Superior temporal gyrus (tissue), 1 donor: ENCODE data around the gene SPEF2.
"Not testable (repeated sequence)": the region's sequence is repeated elsewhere in the genome, so short reads cannot be mapped to it uniquely, and the experiment has no call there.

ENCODE experiments used
- DNase-seq: peaks from one replicate; pipeline ENCODE4 v3.0.0-alpha.2; 2016; ENCODE audit errors: extremely low spot score

SPEF2 gene

DNA sequence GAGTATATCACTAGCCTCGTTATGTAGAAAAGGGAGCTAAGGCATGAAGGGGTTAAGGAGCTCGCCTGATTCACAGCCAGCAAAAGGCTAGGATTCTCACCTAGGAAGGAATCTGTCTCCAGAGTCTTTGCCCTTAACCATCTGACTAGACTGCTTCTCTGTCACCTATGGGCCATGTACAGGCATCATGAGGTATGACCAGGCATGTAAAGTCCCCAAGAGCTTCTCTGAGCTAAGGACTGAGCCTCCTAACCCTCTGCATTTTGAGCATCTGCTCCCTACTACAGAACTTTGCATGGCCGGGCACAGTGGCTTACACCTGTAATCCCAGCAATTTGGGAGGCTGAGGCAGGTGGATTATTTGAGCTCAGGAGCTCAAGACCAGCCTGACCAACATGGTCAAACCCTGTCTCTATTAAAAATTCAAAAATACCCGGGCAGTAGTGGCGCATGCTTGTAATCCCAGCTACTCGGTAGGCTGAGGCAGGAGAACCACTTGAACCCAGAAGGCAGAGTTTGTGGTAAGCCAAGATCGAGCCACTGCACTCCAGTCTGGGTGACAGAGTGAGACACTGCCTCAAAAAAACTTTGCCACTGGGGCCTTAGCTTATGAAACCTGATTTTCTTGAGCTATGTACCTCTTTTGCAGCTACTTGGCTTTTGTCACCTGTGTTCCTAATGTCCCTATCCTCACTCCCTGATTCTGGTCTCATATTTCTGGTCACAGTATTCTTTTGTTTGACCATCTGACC is 205.9 kb downstream of the SPEF2 start:
- DNase-seq, result no peak

DNA sequence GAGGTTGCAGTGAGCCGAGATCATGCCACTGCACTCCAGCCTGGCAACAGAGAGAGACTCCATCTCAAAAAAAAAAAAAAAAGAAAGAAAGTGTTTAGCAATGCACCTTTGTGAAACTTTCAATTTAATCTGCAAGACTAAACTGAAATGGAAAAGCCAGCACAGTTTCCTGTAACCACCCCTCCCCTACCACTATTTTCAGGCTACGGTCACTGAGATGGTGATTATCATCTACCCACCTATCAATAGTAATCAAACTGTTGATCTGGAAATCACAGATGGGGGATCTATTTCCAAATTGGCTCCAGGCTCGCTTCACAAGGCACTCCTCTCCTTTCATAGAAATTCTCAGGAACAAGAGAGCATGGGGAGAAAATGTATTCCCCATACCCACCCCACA is 208.4 kb downstream of the SPEF2 start:
- no peak for DNase-seq

DNA sequence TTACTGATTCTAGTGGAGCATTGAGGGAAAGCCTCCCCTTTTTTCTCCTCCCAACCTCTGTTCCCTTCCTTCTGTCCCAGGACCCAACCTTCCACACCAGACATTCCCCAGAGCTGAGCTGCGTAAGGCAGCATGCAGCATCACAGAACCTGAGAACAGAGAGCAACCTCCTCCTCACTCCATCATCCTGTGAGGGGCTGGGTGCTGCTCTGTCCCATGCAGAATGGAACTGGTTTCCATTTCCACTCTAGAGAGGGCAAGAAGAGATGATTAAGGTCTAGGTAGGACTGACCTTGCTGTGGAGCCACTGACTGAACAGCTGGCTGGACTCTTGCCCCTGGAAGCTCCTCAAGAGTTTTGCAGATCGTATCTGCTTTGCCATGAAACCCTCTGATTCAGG is 208.9 kb downstream of the SPEF2 start:
- DNase-seq, result no peak

DNA sequence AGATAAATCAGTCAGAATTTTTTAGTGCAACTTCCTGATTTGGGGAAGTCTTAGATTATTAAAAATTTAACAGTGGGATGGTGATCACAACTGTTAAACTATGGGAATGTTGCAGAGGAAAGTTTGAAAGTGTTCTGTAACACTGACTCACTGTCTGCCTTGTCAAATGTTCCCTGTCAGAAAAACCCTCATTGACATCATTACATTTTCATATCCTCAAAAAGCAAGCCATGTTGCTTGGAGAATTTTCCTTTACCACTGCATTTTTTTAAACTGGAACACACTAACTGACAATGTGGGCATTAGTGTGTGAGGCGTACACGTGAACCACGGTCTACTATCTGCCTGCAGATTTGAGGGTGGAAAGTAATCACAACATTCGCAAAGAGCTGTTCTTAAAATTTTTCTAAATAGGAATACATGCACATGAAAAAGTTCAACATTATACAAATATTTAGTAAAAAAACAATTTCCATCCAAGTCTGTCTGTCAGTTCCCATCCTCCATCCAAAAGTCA is 210.5 kb downstream of the SPEF2 start:
- no peak for DNase-seq

DNA sequence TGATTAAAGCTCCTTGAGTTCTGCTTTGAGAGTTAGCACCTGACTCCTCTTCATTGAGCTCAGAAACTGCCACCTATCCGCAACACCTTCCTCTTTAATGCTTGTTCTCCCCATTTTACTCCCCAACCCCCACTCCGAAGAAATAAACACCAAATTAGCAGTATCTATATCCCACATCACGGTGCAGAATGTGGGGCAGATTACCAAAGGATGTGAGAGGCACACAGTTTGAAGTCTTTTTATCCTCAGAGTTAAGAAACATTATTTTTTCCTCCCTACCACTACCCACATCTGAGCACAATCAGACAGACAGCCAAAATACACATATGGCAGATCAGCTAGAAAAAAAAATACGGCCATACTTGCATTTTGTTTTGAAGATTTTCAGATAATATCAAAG is 212.9 kb downstream of the SPEF2 start:
- DNase-seq, result no peak

DNA sequence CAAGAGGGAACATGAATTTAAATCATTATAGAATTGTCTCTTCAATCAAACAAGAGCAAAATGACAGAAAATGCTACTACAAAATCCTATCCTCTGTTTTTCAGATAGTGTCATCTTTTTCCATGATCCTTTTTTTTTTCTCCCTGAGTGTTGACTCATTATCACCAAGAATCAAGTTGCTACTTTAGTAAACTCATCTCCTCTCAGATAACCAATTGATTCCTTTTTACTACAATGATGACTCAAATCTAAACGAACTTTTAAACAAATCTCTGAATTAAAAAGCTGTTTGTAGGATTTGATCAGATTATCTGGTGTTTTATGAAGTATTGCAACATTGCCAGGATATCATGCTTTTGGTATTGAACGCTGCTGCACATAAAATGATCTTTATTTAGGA is 215.1 kb downstream of the SPEF2 start:
- no peak for DNase-seq

DNA sequence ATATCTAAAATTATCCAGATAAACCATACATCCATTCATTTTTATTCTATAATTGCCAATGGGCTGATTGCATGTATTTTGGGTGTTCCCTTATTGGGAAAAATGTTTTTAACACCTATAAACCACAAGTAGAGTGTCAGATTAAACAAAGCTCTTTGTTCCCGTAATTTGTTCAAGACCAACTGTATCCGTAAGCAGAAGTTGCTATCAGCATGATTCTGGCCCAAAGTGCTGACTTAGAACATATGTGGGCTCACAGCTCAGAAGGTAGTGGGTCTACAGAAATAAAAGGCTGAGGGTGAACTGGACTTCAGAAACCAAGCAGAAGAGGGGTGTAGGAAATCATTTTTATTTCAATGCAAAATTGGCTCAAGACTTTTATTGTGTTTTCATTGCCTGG is 215.6 kb downstream of the SPEF2 start:
- DNase-seq, result no peak

DNA sequence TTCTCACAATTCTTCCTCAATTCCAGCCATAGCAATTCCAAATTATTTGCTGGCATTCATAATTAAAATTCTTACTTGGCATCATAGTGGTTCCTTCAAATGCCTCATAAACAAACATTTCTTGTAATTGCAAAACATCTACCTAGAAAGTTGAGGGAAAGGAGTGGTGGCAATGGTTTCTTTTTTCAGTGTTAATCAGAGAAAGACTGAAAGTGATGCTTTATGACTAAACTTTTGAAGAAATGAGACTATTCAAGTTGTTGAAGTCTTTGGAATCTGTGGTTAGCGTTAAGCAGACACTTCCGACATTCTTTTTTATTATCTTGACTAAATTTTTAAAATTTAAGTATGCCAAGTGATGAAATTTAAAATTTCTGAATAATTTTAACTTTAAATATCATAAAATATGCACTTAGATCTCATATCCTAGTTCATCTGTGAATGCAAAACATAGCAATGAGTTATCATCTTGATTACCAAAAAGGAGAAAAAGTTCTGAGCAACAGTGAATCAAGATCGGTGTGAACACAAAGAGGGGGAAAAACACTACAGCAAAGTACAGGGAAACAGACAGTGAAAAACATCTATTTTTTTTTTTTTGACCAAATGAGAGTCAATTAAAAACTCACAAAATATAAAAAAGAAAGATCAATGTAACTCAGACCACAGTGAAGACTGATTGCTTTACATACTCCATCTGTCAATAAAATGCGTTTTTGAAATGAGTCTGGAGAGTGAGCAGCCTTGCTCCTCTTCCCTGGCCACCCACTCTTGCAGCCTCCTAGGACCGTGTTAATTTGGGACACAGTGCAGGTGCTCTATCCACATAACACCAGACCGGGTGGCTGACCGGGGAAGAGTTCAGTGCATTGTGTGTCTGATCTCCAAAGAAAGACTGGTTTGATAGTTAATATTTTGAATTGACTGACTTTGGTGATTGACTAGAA is 218.4 kb downstream of the SPEF2 start:
- no peak for DNase-seq

DNA sequence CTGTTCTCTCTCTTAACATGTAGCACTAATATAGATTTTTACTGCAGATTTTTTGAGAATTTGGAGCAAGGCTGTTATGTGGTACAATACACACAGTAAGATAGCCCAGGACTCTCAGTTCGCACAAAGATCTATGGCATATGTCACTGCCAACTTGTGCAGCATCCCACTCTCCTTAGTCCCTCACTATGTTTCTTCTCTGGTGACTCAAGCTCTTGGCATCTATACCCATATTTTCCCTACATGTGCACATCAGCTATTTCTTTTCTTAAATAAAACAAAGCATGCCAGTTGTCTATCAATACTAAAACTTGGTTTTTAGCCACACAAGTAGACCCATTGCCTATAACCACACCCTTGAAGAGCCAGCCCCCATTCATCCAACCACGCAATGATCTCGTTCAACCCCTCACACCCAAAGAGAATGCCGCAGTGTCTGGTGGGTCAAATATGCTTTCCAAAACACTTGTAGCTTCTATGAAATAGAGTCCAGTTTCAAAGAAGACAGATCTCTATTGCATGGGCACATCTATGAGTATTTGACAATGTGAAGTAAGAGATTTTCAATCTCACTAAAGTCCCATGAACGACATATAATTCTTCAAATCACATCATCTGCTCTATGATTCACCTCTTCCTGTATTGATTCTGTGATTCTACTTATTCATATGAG is 220.8 kb downstream of the SPEF2 start:
- peak; percentile 28 for DNase-seq

DNA sequence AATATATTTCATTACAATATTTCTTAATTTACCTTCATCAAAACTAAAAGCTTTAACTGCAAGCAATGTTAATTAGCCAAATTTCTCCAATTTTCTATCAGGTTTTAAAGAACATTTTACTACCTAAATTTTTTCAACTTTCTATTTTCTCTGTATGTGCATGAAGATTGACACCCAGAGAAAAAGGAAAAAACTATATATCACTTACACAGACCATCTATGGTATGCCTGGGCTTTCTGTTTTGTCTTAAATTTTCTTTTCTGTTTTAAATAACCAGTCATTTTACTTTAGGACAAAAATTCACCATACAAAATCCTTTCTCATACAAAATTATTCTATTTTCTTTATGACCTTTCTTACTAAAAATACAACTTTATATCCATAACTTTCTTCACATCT is 225.2 kb downstream of the SPEF2 start:
- DNase-seq, result no peak

DNA sequence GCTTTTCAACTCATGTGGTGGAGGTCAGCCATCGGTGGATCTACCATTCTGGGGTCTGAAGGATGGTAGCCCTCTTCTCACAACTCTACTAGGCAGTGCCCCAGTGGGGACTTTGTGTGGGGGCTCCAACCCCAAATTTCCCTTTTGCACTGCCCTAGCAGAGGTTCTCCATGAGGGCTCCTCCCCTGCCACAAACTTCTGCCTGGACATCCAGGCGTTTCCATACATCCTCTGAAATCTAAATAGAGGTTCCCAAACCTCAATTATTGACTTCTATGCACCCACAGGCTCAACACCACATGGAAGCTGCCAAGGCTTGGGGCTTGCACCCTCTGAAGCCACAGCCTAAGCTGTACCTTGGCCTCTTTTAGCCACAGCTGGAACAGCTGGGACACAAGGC is 227.8 kb downstream of the SPEF2 start:
- DNase-seq, result not testable (repeated sequence)

DNA sequence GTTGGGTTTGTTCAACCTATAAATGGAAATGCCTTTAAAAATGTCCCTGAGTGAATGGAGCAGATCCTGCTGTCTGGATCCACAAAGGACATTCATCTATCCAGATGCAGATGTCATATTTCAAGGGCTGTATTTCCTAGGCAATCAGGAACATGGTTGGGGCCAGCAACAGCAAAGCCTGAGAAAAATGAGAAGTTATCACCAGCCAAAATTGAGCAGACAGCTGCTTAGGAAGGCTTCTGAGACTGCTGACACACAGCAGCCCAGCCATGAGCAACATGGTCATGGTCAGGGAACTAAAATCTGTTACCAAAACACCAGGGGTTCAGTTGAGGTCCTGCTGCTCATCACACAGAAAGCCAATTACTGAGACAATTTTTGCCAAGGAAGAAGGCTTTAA is 229.8 kb downstream of the SPEF2 start:
- no peak for DNase-seq

DNA sequence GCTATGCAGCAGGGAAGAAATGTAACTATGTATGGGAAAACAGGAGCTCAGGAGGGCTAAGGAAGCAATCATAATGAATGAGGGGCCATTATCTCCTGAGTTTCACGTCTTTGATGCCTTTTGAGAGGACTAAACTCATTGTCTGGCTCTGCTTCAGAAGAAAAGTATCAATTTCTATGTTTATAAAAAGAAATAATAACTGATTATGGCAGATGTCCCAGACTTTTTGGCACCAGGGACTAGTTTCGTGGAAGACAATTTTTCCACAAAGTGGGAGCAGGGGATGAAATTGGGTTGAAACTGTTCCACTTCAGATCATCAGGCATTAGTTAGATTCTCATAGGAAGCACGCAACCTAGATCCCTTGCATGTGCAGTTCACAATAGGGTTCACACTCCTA is 230.3 kb downstream of the SPEF2 start:
- DNase-seq, result no peak

DNA sequence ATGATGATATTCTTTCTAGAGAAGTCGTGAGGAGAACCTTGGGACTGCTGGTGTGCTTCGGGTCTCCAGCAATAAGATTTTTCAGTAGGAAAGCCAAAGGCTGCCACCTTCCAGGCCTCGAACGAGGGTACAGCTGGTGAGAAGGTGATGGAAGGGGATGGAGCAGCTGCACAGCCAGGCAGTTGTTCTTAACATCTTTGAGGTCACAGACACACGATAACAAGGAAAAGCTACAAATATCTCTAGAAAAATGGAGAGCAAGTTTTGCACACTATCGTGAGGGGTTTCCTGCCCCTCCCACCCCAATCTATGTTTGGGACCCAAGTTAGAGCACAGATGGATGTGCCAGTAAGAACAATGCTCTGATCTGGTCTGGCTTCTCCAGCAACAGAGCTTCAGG is 232.2 kb downstream of the SPEF2 start:
- DNase-seq, result no peak

DNA sequence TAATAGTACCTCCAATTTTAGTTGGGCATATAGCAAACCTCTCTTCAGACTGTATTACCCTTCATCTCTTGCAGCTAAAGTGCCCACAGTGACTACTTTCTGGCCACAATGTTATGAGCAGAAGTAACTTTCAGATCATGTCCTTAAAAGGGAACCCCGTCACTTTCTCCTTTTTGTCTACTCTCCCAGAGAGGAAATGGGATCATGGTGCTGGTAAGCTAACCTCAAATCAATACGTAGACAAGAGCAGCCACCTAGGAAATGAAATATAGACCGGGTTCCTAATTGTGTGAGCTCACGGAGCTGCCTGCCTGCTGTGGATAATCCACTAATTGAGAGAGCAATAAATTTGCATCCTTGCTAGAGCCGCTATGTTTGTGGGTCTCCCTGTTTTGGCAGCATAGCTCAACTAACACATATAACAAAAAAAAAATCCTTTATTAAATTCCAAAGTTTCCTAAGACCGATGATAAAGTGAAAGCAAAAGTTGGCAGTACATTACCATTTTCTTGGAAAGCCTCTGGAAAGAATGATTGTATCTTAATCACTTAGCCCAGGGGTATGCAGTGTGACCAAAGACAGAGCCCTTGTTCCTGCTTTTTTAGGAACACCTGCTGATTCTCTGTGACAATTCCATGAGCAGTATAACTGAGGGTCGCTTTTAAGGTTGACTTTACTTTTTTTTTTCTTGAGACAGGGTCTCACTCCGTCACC is 233.5 kb downstream of the SPEF2 start:
- no peak for DNase-seq

DNA sequence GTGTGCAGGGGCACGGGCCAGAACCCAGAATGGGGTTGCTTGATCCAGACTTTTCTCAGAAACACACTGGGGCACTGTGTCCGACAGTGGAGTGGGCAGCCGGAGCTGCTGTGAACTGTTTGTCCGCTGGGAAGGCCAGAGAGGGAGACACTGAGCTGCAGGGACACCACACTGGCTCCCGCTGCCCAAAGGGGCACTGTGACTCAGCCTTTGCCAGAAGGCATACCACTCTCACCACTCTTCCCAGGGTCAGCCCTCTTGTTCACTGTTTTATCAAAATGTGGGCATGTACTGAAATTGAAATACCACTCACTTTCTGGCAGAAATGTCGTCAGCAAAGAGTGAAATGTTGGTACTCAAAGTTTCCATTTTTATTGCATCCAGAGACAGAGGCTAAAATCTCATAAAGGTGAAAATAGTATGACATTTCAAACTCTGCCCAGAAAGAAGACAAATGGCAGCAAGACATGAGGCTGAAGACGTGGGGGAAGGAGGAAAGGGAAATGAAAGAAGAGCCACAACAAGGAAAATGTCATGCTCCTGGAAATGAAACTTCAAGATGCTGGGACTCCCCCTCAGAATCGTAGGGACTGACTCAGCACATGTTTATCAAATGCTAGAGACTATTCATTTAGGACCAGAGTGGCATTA is 234.5 kb downstream of the SPEF2 start:
- no peak for DNase-seq

DNA sequence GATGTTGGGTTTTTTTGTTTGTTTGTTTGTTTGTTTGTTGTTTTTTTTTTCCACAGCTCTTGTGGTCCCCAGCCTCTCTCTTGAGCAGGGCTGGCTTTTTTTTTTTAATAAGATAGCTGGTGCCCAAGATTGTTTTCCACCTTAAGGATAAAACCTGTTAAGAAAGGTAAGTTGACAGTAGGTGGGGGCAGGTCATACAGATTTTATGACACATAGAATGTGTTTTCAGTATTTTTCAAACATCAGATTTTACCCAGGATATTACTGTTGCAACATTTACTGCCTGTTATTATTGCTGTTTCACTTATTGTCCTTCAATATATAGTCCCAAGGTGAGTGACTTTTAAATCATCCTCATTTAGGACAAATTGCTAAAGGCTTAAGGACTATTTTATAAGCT is 235.1 kb downstream of the SPEF2 start:
- DNase-seq, result no peak

DNA sequence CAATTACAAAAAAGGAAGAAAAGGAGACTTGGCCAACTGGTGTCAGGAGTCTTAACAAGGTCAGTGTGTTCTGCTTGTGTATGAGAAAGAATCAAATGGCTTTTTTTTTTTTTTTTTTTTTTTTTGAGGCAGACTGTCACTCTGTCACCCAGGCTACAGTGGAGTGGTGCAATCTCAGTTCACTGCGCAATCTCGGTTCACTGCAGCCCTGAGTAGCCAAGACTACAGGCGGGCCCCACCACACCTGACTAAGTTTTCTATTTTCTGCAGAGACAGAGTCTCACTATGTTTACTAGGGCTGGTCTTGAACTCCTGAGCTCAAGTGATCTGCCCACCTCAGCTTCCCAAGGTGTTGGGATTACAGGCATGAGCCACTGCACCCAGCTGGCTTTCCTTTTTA is 236.0 kb downstream of the SPEF2 start:
- DNase-seq, result no peak

DNA sequence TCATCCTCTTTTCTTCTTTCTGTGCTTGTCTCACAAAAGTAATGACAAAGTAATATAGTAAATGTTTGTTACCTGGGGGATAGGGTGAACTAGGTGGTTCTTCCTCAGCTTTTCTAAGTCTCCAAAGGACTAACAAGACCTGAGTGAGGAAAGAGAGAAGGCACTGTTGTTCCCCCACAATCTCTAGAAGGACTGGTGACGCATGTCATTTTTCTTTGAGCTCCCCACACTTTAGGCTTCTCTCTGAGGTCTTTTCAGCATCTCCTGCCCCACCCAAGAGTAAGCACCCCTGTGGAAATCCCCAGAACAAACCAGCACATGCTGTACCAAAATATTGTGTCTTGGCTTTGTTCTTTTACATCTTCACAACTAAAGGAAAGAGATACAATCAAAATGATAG is 236.6 kb downstream of the SPEF2 start:
- DNase-seq, result no peak

DNA sequence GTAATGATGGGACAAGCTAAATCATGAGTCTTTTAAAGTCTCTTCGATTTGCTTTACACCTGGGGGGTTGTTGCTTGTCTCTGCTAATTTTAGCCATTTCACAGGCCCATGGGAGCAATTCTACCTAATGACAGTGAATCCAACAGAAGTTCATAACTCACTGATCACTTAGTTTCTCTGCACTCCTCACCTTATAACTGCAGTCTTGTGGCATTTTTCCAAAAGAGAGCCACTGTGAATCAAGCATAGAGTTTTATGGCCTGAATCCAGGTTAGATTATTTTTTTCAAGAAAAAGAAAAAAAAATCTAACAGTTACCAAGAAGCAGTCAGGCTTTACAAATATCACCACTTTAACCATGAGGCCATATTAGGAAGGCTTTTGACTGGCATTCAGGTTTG is 237.5 kb downstream of the SPEF2 start:
- no peak for DNase-seq

DNA sequence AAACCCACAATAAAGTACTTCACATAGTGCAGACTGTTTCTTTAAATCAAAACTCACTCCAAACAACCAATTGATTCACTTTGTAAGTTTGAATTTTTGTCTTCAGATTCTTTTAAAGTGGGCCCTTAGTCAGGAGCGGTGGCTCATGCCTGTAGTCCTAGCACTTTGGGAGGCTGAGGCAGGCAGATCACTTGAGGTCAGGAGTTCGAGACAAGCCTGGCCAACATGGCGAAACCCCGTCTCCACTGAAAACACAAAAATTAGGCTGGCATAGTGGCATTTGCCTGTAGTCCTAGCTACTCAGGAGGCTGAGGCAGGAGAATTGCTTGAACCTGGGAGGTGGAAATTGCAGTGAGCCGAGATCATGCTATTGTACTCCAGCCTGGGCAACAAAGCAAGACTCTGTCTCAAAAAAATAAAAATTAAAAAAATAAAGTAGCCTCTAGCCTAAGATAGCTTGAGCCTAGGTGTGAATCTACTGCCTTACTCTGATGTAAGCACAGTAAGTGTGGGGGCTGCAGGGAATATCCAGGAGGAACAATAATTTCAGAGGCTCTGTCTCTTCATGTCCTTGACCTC is 238.6 kb downstream of the SPEF2 start:
- not testable (repeated sequence) for DNase-seq
